HG03025 (cell line): ENCODE measurements around the gene NDUFS1.
"Not testable (repeated sequence)": the region's sequence is repeated elsewhere in the genome, so short reads cannot be mapped to it uniquely, and the experiment has no call there.

Experiments used
- ATAC-seq: cut with Tn5 transposase; IDR thresholded peaks from one replicate; pipeline ENCODE4 v1.9.1; 2021; ENCODE audit warnings: mild to moderate bottlenecking, moderate library complexity; ENCODE audit not compliant: unreplicated experiment, low FRiP score

Gene NDUFS1

GRCh38 chr2:206105541-206105940, 53.7 kb downstream of the NDUFS1 start:
- no peak for ATAC-seq

- ATAC-seq = no peak
These were observed 54.2 kb downstream of the NDUFS1 start for GRCh38 chr2:206105038-206105437.

GRCh38 chr2:206098872-206099271, 60.4 kb downstream of the NDUFS1 start:
- not testable (repeated sequence) for ATAC-seq

- ATAC-seq = no peak
These were observed 60.8 kb downstream of the NDUFS1 start for GRCh38 chr2:206098471-206098870.

GRCh38 chr2:206096876-206097275, 62.4 kb downstream of the NDUFS1 start:
- ATAC-seq = no peak

- no peak for ATAC-seq
These were observed 63.5 kb downstream of the NDUFS1 start for GRCh38 chr2:206095536-206096332.

- ATAC-seq = no peak
These were observed 66.9 kb downstream of the NDUFS1 start for GRCh38 chr2:206092297-206092696.

GRCh38 chr2:206088248-206088647, 71.0 kb downstream of the NDUFS1 start:
- ATAC-seq = no peak

- no peak for ATAC-seq
These were observed 72.4 kb downstream of the NDUFS1 start for GRCh38 chr2:206086716-206087350.

GRCh38 chr2:206085742-206086445, 73.3 kb downstream of the NDUFS1 start, which contains the start of gene INO80D:
Gene INO80D, minus strand, starts transcription at chr2:206086174. Its CDS starts 23,158 bp downstream, at chr2:206063016.
- ATAC-seq = peak; percentile 77

GRCh38 chr2:206084870-206085741, 74.1 kb downstream of the NDUFS1 start:
- peak; percentile 32 for ATAC-seq

GRCh38 chr2:206084439-206084869, 74.8 kb downstream of the NDUFS1 start:
- ATAC-seq = no peak

GRCh38 chr2:206083602-206084438, 75.4 kb downstream of the NDUFS1 start:
- no peak for ATAC-seq

GRCh38 chr2:206082298-206082843, 76.9 kb downstream of the NDUFS1 start:
- no peak for ATAC-seq

- no peak for ATAC-seq
These were observed 78.3 kb downstream of the NDUFS1 start for GRCh38 chr2:206080927-206081326.

GRCh38 chr2:206079699-206080465, 79.4 kb downstream of the NDUFS1 start:
- no peak for ATAC-seq

GRCh38 chr2:206077879-206078278, 81.4 kb downstream of the NDUFS1 start:
- not testable (repeated sequence) for ATAC-seq

- ATAC-seq = no peak
These were observed 84.1 kb downstream of the NDUFS1 start for GRCh38 chr2:206075113-206075512.
